22Rv1 (cell line): Measurements from ENCODE around the gene SPOCK1.
"Not testable (repeated sequence)": the region's sequence is repeated elsewhere in the genome, so short reads cannot be mapped to it uniquely, and the experiment has no call there.

Experiments
- H3K27ac ChIP-seq: fragments of 450-650 bp; 2 replicates; pipeline ENCODE4 v1.5.1; 2017
- CTCF ChIP-seq: fragments of 450-650 bp; IDR thresholded peaks from 2 replicates; pipeline ENCODE4 v1.5.1; 2017; ENCODE audit warnings: mild to moderate bottlenecking
- ZFX ChIP-seq: fragments of 450-650 bp; IDR thresholded peaks from 2 replicates; pipeline ENCODE4 v1.6.1; 2017; ENCODE audit warnings: antibody characterized with exemption, borderline replicate concordance

Gene SPOCK1

DNA sequence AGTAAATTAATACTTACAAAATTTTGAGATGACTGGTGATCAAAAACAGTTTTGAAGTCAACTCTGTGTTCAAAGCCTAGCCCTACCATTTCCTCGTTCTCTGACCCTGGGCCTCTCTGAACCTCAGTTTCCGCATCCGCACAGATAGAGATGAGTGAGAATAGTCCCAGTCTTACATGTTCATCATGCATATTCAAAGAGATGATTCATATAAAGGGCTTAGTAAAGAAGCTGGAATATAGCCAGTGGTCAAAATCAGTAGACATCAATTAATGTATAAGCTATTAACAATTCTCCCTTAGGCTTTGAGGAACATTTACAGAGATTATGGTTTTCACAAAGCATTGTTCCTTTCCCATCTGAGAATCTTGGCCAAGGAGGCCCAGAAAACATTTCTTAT lies 250.6 kb downstream of the SPOCK1 start:
- H3K27ac ChIP-seq = no peak overlapping the region
- TF ChIP-seq CTCF = no peak
- TF ChIP-seq ZFX = no peak

GRCh38 chr5:137245438-137245837 lies 253.7 kb downstream of the SPOCK1 start:
- H3K27ac ChIP-seq = no peak overlapping the region
- TF ChIP-seq CTCF (no peak), ZFX (no peak)

GRCh38 chr5:137240285-137240684 lies 258.8 kb downstream of the SPOCK1 start:
- H3K27ac ChIP-seq = no peak overlapping the region
- TF ChIP-seq ZFX (no peak), CTCF (no peak)

DNA sequence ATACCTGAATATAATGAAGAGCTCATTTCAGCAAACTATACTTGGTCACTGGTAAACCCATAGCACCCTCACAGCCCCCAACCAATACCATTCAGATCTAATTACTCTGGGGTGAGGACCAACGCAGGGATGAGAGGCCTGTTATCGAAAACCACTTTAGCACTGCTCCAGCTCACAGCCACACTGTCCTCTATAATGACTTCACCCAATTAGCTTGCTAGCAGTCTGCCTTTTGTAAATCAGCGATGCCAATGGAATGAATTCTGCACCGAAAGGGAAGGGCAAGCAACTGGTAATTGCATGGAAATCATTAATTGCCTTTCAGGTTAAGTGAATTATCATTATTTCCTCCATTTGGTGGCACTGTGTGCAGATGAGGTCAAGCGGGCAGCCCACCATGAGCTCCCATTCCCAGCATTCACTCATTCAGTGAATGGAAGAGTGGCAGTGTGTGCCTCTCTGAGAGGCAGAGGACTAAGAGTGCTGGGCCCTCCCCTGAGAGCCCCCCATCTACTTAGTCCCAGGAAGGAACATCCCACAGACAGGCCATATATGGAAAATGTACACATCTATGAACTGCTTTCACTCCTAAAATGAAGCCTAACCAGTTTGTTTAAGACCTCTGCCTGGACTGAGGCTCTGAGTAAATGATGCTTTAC lies 262.1 kb downstream of the SPOCK1 start:
- TF ChIP-seq CTCF = no peak
- TF ChIP-seq ZFX = no peak

DNA sequence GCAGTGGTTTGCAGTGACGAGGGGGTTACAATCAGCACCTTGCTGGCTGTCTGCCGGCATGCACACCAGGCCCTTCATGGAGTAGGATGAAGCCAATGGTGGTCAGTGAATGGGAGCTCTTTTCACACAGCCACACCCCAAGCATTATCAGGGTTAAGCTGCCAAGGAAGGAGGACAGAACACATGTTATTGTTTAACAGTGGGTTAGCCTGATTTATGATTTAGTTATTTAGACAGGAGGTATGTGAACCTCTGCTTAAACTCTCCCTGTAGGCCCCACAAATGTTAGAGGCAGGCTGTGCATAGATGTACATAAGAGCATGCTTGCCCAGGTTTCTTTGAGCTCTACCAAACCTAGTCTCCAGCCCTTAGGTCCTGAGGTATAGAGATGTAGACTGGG lies 262.9 kb downstream of the SPOCK1 start:
- no peak for TF ChIP-seq ZFX
- no peak for TF ChIP-seq CTCF
- H3K27ac ChIP-seq = no peak overlapping the region

More for the DNA sequence above, 262.1 kb downstream of the SPOCK1 start:
- no peak overlapping the region for H3K27ac ChIP-seq

- no peak overlapping the region for H3K27ac ChIP-seq
- TF ChIP-seq CTCF (no peak), ZFX (no peak)
Observed at GRCh38 chr5:137234973-137235943, 263.9 kb downstream of the SPOCK1 start.

DNA sequence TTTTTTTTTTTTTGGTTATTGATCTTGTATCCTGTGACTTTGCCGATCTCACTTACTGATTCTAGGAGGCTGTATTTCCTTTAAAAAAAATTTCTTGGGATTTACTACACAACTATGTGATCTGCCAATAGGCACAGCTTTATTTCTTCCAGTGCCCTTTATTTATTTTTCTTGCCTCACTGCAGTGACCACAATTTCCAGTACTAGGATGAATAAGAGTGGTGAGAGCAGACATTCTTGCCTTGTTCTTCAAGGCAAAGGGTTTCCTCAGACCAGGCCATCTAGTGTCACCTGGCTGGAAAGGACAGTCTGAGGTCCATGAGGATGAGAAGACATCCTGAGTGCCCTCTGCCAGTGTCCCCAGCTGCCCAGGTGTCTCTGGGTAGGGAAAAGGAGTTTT lies 265.4 kb downstream of the SPOCK1 start:
- TF ChIP-seq CTCF (no peak), ZFX (no peak)
- H3K27ac ChIP-seq = no peak overlapping the region

DNA sequence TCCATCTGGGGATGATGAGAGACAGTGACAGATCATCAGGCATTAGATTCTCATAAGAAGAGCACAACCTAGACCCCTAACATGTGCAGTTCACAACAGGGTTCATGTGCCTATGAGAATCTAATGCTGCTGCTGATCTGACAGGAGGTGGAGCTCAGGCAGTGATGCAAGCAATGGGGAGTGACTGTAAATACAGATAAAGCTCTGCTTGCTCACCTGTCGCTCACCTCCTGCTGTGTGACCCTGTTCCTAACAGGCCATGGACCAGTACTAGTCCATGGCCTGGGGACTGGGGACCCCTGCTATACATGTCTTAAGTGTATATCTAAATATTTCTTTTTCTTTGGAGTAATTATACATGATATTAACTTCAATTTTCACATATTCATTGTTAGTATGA lies 265.8 kb downstream of the SPOCK1 start:
- H3K27ac ChIP-seq = not testable (repeated sequence)
